ENCODE data around the gene GPR78.

Gene GPR78

DNA sequence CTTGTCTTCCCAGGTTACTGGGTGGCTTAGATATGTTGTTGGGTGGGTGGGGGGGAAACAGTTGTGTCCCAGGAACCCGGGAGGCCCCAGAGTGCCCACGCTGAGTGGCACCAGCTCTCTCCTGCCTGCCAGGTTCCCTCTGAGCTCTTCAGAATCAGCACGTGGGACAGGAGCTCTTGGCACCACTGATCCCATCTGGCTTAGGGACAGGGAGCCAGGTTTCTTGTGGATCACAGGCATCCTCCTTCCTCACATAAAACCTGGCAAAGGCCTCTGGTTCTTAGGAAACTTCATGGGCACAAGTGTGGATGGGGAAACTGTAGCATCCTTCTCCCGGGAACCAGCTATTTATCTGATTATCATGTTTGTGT lies 3.4 kb downstream of the GPR78 start:
- Histone ChIP-seq H3K4me2 (ENCODE audit: low read depth, low read length) (no peak overlapping the region), H3K36me3 (replicated peaks; ENCODE audit: insufficient read depth, low read length) (no peaks in the 10 kb centered on the region), H3K27ac (ENCODE audit: low read length) (no peak overlapping the region), H3K9me2 (replicated peaks; ENCODE audit: insufficient read depth, low read length) (no peaks in the 10 kb centered on the region), H3K9me3 (replicated peaks; ENCODE audit: insufficient read depth, low read length) (no peaks in the 10 kb centered on the region), H3K79me2 (ENCODE audit: low read length) (no peaks in the 10 kb centered on the region), H3F3A (ENCODE audit: insufficient read depth, low read length) (no peaks in the 10 kb centered on the region), H2AFZ (ENCODE audit: low read length) (no peak overlapping the region), H3K4me3 (ENCODE audit: low read length) (no peak overlapping the region), H4K20me1 (ENCODE audit: insufficient read depth, low read length) (no peaks in the 10 kb centered on the region), H3K4me1 (ENCODE audit: low read length) (no peaks in the 10 kb centered on the region), H3K27me3 (replicated peaks; ENCODE audit: insufficient read depth, low read length) (peaks cover 79% of the 10 kb centered on the region), H3K9ac (ENCODE audit: low read length) (no peak overlapping the region)
- DNase-seq, result no peak
- TF ChIP-seq CTCF (IDR thresholded peaks at IDR 0.05; ENCODE audit: low read length), result no peak
- TF ChIP-seq EZH2phosphoT487 (IDR thresholded peaks at IDR 0.05; ENCODE audit: low read length), result no peak
- no peak for TF ChIP-seq EZH2 (optimal IDR thresholded peaks at IDR 0.05; ENCODE audit: low read depth, low read length)

GRCh38 chr4:8585186-8585585 lies 5.0 kb downstream of the GPR78 start:
- no peaks in the 10 kb centered on the region for H3K9me3 ChIP-seq (replicated peaks; ENCODE audit: insufficient read depth, low read length)
- no peaks in the 10 kb centered on the region for H3F3A ChIP-seq (ENCODE audit: insufficient read depth, low read length)
- TF ChIP-seq EZH2 (optimal IDR thresholded peaks at IDR 0.05; ENCODE audit: low read depth, low read length) (no peak), CTCF (IDR thresholded peaks at IDR 0.05; ENCODE audit: low read length) (peak; percentile 40), EZH2phosphoT487 (IDR thresholded peaks at IDR 0.05; ENCODE audit: low read length) (no peak)
- H3K9ac ChIP-seq (ENCODE audit: low read length), result no peak overlapping the region
- H3K27ac ChIP-seq (ENCODE audit: low read length), result no peak overlapping the region
- peak; percentile 15 for DNase-seq
- no peaks in the 10 kb centered on the region for H3K9me2 ChIP-seq (replicated peaks; ENCODE audit: insufficient read depth, low read length)
- no peaks in the 10 kb centered on the region for H3K36me3 ChIP-seq (replicated peaks; ENCODE audit: insufficient read depth, low read length)
- H2AFZ ChIP-seq (ENCODE audit: low read length), result no peak overlapping the region
- H3K27me3 ChIP-seq (replicated peaks; ENCODE audit: insufficient read depth, low read length), result peaks cover 82% of the 10 kb centered on the region
- H3K4me3 ChIP-seq (ENCODE audit: low read length), result no peak overlapping the region
- H3K4me1 ChIP-seq (ENCODE audit: low read length), result no peaks in the 10 kb centered on the region
- no peak overlapping the region for H3K4me2 ChIP-seq (ENCODE audit: low read depth, low read length)
- H3K79me2 ChIP-seq (ENCODE audit: low read length), result no peaks in the 10 kb centered on the region
- no peaks in the 10 kb centered on the region for H4K20me1 ChIP-seq (ENCODE audit: insufficient read depth, low read length)

GRCh38 chr4:8585721-8586212 lies 5.6 kb downstream of the GPR78 start:
- Histone ChIP-seq H2AFZ (ENCODE audit: low read length) (no peak overlapping the region), H3K27ac (ENCODE audit: low read length) (no peak overlapping the region), H3K9ac (ENCODE audit: low read length) (no peak overlapping the region), H3F3A (ENCODE audit: insufficient read depth, low read length) (no peaks in the 10 kb centered on the region), H3K9me3 (replicated peaks; ENCODE audit: insufficient read depth, low read length) (no peaks in the 10 kb centered on the region), H3K36me3 (replicated peaks; ENCODE audit: insufficient read depth, low read length) (no peaks in the 10 kb centered on the region), H4K20me1 (ENCODE audit: insufficient read depth, low read length) (no peaks in the 10 kb centered on the region), H3K4me1 (ENCODE audit: low read length) (no peaks in the 10 kb centered on the region), H3K27me3 (replicated peaks; ENCODE audit: insufficient read depth, low read length) (peaks cover 87% of the 10 kb centered on the region), H3K9me2 (replicated peaks; ENCODE audit: insufficient read depth, low read length) (no peaks in the 10 kb centered on the region), H3K4me3 (ENCODE audit: low read length) (no peak overlapping the region), H3K4me2 (ENCODE audit: low read depth, low read length) (no peak overlapping the region), H3K79me2 (ENCODE audit: low read length) (no peaks in the 10 kb centered on the region)
- TF ChIP-seq CTCF (IDR thresholded peaks at IDR 0.05; ENCODE audit: low read length) (no peak), EZH2 (optimal IDR thresholded peaks at IDR 0.05; ENCODE audit: low read depth, low read length) (no peak), EZH2phosphoT487 (IDR thresholded peaks at IDR 0.05; ENCODE audit: low read length) (no peak)
- no peak for DNase-seq

All from MM.1S (cell line).